GM18517 (cell line): ENCODE results near the gene ZNF608.

ENCODE experiments used
- ATAC-seq: cut with Tn5 transposase; IDR thresholded peaks from one replicate; pipeline ENCODE4 v1.9.1; 2021; ENCODE audit warnings: mild to moderate bottlenecking, moderate library complexity; ENCODE audit not compliant: unreplicated experiment

Gene ZNF608, protein sequence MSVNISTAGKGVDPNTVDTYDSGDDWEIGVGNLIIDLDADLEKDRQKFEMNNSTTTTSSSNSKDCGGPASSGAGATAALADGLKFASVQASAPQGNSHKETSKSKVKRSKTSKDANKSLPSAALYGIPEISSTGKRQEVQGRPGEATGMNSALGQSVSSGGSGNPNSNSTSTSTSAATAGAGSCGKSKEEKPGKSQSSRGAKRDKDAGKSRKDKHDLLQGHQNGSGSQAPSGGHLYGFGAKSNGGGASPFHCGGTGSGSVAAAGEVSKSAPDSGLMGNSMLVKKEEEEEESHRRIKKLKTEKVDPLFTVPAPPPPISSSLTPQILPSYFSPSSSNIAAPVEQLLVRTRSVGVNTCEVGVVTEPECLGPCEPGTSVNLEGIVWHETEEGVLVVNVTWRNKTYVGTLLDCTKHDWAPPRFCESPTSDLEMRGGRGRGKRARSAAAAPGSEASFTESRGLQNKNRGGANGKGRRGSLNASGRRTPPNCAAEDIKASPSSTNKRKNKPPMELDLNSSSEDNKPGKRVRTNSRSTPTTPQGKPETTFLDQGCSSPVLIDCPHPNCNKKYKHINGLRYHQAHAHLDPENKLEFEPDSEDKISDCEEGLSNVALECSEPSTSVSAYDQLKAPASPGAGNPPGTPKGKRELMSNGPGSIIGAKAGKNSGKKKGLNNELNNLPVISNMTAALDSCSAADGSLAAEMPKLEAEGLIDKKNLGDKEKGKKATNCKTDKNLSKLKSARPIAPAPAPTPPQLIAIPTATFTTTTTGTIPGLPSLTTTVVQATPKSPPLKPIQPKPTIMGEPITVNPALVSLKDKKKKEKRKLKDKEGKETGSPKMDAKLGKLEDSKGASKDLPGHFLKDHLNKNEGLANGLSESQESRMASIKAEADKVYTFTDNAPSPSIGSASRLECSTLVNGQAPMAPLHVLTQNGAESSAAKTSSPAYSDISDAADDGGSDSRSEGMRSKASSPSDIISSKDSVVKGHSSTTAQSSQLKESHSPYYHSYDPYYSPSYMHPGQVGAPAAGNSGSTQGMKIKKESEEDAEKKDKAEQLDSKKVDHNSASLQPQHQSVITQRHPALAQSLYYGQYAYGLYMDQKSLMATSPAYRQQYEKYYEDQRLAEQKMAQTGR (N-terminal part only)

DNA sequence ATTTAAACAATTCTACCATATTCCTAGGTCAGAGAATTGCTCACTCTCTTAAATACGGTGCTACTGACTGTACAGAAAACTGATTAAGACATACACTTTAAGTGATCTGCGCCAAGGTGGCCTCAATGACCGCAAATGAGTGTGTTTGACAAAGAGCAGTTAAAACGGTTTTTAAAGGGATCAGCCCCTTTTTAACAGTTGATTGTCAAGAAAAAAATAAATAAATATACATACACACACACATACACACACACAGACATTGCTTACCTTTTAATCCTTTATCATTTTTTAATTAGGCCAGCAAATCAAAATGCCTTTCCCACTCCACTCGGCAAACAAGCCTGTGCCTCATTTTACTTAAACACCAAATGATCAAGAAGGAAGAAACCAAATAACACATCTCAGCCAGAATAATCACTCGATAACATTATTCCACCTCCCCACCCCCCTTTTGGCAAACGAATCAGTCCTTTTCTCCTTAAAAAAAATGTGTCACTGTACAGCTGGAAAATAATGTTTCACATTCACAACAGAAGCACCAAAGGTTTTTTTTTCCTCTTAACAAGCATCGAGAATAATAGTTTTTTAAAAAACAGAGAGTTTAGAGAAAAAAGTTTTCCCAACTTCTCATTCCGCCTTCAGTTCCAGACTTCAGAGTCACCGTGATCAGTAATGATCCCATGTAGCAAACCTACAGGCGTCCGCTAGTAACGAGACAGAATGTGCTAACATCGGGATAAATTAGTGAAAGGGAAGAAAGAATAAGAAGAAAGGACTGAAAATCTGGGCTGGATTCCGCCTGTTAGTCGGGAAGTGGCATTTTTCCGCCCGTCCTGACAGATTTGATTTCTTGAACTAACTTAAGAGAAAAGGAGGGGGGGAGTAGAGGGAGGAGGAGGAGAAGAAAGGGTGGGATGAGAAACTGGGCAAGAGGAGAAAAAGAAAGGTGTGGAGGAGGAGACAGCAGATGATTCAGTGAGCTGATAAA, at the start of gene ZNF608:
ZNF608 (minus strand) TSS at position 712 of the 988 bp plus-strand sequence. CDS start 1,650 bp downstream, outside the sequence.
- ATAC-seq: no peak

DNA sequence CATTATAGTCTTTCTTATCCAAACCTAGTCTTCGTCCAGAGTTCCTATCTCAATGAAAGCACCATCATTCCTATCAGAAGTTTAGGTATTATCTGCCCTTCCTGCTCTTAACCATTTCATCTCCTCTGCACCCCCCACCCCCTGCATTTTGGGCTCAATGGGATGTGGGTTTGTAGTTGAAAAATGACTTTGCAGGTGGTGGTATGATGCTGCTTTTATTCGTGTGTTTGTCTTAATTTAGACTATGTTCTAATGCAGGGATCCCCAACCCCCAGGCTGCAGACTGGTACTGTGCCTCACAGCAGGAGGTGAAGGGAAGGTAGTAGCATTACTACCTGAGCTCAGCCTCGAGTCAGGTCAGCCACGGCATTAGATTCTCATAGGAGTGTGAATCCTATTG, 49.4 kb upstream of the ZNF608 start:
- ATAC-seq: no peak

DNA sequence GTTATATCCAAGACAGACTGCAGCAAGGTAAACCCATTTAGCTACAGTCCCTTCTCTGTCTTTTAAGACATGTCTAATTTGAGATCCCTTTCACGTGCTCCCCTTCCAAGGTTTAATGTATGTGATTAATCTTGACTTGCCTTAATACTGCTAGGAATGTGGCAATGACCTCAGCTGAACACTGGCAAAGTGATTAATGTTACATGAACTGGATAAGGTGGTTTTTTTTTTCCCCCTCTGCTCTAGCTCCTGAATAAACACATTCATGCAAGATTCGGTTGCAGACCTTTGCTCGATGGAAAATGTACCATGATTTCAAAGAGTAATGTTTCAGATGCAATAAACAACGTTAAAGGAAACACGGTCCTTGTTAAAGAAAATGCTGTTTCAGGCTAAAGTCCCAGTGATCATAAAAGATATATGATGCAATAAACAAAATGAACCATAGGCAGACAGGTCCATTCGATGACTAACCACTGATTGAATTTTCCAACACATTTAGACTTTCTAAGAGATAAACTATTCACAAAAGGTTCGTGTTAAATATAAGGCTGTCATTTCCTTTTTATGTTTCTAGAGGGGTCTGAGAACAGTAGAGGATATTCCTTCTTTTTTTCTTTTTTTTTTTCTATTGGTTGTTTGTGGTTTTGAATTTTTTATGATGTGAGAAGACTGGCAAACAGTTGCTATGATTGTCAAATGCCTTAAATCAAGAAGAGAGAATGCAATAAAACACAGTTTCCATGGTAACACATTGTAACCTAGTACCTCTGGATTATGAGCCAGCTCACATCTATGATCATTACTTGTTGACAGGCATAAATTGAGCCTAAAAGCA, 44.7 kb upstream of the ZNF608 start:
- ATAC-seq: no peak

DNA sequence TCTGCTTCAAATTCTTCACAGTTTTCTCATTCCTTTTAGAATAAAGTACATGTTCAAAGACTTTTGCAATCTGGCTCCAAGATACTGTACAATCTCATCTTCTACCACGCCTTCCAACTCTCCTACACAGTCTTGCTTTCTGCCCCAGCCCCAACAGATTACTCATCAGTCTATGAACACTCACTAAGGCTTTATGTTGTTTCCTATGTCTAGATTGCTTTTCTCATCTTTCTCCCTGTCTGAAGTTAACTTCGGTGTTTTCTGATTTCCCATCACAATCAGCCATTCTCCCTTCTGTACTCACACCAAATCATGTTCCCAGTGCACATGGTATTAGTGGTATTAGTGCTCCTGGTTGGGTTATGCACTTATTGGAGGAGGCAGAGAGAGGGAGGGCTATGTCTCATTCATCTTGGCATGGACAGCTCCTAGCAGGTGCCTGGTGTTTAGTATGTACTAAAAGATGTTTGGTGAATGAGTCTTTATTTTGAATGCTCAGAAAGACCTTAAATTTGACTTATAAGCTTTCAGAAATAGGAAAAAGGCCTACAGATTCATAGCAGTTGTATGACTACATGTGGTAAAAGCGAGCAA, 44.0 kb upstream of the ZNF608 start:
- ATAC-seq: no peak

DNA sequence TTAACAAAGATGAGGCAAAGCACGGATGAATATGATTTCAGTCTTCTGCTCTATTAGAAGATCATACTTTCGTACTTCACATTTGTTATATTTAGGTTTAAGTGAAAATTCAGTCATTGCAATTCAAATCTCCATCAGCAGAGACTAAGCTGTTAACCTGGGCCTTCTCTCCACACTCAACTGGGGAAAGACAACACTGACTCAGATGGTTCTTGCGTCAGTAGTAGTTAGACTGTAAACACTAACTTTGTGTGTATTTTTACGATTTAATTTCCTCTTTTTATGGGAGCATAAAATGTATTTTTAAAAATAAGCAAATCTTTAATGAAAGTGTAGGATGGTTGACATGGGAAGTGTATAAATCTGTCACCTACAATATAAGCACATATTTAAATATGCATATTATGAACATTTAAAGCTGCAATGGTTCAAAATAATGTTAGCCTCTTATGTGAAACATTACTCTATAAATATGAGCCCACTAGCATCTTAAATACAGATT, 42.7 kb upstream of the ZNF608 start:
- ATAC-seq: no peak

DNA sequence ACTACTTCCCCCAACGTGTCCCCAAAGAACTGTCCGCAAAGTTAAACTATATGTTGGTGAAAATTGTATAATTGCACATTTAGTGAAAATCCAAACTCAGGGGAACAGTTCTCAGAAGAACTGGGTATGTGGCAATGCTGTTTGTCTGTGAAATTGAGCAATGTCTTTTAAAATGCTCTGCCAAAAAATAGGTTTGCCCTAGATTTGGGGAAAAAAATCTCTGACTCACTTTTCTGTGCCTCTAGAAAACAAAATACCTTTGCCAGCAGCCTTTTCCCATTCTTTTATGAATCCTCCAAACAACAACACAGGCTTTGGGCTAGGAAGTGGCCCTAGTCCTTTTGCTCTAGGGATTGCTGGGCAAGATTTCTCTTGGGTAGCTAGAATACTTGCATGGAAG, 37.4 kb upstream of the ZNF608 start:
- ATAC-seq: no peak

DNA sequence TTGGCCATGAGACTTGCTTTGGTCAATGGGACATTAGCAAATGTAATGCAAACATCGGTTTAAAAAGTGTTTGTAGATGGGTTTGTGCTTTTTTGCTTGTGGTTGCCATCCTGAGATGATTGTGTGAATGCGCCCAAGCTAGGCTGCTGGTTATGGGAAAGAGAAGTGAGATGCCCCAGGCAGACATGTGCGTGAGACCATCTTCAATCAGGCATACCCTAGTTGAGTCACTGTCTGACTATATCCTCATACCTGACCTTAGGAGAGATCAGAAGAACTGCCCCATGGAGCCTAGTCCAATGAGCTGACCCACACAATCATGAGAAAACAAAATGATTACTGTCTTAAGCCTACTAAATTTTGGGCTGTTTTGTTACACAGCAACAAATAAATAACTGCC, 36.8 kb upstream of the ZNF608 start:
- ATAC-seq: no peak

DNA sequence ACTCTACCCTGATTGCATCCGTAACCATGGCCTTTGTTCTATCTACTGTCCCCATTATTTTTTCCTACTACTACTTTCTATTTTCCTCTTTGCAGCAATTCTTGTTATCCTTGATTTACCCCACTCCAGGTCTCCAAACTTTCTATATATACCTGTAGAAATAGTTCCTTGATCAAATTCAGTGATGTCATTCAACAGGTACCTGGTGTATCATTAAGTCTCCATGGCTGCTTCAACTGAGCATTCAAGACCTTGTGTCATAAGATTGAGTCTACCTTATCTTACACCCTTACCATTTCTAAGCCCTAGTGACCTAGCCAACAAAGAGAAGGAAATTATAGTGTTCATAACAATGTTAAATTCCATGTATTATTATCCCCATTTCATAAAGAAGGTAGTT, 35.8 kb upstream of the ZNF608 start:
- ATAC-seq: no peak

DNA sequence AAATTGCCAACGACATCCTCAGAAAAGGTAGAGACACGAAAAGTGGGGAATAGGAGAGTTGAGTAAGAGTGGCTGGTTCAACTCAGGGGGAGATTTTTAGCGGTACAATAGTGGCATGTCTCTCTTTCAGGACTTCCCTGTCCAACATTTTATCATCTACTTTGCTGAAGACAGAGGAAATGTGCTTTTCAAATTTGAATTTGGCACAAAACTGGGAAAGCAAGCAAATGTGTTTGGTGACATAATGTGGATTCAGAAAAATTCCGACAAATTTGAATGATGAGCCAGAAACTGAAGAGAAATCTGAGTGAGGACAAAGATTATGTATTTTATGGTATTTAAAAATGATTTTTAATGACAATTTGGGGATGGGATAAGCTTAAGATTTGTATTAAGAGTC, 33.6 kb upstream of the ZNF608 start:
- no peak for ATAC-seq

DNA sequence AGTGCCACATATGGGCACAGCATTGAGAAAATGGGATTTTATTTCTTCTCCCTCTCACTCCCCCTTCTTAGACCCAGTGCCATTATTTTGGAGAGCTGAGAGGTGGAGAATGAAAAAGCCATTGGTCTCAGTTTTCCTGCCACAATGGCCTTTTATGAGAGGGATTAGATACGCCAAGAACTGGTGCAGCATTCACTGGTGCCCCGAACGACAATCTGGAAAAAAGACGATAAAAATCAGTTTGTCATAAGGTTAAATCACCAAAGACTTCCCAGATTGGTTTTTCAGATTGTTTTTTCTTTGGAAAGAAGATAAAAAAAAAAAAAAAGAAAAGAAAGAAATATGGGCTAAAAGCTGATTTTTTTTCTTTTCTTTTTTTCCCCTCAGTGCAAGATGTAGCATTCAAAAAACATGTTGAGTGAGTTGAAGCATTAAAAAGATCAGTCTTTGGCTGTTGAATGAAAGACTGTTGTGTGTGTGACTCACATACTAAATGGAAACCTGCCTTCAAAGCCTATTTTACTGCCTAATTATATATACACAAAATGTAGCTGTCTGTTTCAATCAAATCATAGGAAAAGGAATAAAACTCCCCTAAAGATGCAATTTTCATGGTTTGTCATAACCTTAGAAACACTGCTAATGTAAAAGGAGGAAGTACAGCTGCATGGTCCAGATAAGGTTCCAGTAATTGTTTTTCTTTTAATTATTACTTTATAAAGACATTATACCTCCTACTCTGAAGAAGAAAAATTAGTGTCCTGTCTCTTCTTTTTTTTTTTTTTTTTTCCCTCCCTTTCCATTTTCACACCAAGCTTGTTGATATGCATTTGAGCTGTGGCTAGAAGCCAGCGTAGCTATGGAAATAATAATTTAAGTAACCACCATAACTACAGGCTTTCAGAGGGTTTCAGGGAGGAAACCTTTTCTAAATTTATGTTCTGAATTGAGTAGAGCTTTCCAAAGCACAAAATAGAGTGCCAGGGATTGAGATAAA, 27.2 kb upstream of the ZNF608 start:
- no peak for ATAC-seq

DNA sequence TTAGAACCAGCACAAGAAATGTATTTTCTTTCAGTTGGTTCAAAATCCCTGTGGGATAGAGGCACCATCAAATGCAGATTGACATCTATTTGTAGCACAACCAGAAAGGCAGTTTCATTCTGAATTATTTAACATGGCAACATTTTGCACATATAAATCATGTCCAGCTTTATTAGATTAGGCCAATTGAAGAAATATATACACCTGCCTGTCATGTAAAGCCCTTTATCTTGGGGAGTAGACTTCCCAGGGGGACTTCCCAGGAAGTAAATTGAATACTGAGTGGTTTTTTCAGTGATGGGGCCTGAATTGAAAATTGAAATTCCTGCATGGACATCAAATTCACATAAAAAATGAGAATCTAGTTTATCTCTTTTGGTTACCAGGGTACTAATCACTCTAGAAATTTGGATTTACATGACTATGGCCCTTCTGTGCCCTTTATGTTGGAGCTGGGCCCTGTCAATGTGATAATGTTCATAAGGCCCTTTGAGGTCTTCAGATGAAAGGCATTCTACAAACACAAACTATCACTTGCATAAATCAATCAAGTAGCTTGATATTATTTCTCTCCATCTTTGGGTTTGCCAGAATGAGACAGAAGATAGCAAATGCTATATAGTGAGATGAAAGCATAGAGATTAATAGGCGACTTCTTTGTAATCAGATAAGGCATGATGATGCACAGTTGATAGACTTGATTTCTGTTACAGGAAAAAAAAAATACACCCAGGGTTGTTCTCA, 26.2 kb upstream of the ZNF608 start:
- ATAC-seq: no peak

DNA sequence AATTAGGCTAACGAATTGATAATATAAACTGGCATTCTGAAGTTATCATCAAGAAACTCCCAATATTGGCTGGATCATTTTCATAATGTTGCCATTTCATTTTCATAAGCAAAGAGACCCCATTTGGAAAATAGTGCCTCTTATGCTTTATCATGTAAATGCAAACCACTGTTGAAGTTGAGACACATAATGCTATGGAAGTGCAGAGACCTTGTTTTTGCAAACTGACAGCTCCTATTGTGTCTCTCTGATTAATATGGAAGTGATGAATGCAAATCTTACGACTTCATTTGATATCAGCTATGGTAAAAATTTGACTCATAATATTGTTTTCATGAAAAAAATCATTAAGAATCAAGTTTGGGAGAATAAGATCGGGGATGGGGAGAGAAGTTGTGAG, 25.3 kb upstream of the ZNF608 start:
- ATAC-seq: no peak

DNA sequence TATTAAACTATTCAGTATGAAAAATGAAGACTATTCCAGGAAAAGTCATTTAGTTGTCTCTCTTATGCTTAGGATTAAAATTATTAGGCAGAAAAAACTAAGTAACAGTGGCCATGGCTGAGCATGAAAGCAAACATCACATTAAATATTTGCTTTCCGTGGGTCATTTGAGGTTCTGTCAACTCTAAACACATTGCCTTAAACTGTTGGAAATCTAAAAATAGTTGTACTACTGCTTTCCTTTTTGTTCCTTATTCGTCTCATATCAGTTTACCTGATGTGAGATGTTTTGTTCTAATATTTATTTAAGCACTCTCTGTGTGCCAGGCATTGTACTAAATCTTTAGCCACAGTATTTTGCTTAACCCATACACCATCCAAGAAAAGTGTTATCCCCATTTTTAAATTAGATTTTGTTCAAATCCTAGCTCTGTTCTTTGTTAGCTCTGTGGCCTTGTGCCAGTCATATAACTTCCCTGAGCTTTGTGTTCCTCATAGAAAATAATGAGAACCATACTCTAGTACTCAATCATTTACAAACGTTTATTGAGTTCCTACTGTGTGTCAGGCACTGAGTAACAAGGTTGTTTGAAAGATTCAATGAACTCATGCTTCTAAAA, 18.7 kb upstream of the ZNF608 start:
- ATAC-seq: no peak

DNA sequence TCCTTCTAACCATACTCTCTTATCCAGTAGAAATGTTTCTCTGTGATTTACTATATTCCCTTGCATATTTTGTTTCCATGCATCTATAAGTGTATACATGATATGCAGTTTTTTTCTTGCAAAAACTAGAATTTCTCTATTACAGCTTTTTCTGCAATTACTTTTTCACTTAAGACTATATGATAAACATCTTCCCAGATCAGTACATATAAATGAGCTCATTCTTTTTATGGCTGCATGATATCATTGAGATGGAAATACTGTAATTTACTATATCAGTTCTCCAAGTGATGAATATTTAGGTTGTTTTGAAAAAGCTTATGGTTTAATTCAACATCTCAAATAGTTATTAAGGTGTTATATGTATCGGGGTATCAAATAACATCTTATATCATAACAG, 18.1 kb upstream of the ZNF608 start:
- ATAC-seq: no peak

DNA sequence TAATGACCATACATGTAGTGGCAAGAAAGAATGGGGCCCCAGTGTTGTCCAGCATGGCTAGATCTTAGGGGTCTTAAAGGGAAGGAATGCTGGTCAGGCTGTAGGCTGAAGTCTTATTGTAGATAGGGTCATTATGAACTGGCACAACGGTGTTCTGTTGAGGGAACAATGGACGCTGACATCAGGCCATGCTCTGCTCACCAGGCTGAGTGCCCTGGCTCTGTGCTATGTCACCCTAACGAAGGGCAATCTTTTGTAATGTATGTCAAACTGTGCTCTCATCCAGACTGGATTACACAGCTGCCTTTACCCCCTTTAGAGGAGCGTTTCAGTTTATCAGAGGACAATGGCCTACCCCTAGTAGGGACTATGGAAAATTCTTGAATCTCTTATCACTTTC, 14.6 kb upstream of the ZNF608 start:
- no peak for ATAC-seq

DNA sequence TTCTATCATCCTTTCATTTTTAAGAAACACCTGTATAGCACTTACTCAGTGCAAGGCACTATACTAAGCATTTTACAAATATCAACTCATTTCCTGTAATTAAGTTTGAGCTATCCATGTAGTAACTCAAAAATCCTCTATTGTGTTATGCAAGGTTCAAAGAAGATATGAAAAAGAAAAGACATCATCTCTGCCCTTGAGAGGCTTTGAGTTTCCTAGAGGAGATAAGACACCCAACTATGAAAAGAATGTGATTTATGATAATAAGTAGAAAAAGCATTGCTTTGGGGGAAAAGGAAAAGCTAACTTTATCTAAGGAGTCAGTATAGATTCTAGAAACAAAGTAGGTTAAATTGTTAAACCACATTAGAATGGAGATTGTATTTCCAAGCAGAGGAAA, 14.2 kb upstream of the ZNF608 start:
- no peak for ATAC-seq

DNA sequence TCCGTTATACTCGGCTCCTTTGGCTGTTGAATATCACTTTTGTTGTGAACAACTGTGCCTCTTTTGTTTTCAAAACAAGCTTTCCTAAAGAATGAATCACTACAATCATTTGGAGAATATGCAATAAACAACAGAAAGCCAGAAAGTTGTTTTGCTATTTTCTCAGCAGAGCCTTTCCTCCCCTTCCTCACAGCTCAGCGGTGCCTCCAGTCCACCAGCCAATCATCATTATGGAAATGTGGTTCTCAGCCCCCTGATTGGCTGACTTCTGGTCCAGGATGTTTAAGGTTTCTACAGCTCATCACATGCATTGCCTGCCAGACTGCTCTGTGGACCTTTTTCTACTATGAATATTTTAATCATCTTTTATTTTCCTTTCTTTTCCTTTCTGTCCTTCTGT, 9.1 kb upstream of the ZNF608 start:
- no peak for ATAC-seq
